VCaP (cell line): ENCODE results near the gene EIF5A.

ENCODE experiments used
- H3K27ac ChIP-seq: fragments of 450-650 bp; 2 replicates; pipeline ENCODE4 v1.5.1; 2017
- TF ChIP-seq, protein P1 (sequence below): fragments of 450-650 bp; conservative IDR thresholded peaks from 2 replicates; pipeline ENCODE4 v1.5.1; 2017; ENCODE audit warnings: mild to moderate bottlenecking, moderate library complexity

Gene EIF5A

DNA sequence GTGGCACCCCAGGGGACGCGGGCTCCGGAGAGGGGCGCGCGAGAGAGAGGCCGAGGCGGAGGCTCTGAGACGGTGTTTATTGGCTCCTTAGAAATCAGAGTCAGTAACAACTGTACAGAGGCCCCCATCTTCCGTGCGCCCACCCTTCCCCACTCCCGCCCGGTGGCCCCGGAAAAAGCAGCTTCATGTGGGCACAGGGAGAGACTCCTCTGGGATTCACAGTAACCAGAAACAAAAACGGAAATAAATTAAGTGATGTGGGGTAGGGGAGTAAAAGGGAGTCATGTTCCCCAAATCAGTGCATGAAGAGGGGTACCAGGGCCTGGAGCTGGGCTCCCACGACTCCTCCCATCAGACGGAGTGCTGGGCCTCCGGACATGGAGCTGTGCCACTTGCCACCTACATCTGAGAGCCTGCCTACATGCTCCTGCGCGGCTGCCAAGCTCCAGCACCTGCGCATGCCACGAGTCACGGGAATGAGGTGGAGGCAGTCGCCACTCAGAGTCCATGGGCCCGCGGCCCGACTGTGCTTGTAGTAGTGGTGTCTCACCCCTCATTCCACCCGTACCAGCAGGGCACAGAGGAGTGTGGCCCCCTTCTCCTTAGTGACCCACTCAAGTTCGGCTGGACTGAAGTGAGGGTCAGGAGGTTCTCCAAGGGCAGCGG lies 8.3 kb downstream of the EIF5A start:
- H3K27ac ChIP-seq, result peak overlapping the region; percentile 85
- TF ChIP-seq, protein P1, sequence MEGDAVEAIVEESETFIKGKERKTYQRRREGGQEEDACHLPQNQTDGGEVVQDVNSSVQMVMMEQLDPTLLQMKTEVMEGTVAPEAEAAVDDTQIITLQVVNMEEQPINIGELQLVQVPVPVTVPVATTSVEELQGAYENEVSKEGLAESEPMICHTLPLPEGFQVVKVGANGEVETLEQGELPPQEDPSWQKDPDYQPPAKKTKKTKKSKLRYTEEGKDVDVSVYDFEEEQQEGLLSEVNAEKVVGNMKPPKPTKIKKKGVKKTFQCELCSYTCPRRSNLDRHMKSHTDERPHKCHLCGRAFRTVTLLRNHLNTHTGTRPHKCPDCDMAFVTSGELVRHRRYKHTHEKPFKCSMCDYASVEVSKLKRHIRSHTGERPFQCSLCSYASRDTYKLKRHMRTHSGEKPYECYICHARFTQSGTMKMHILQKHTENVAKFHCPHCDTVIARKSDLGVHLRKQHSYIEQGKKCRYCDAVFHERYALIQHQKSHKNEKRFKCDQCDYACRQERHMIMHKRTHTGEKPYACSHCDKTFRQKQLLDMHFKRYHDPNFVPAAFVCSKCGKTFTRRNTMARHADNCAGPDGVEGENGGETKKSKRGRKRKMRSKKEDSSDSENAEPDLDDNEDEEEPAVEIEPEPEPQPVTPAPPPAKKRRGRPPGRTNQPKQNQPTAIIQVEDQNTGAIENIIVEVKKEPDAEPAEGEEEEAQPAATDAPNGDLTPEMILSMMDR, result no peak

DNA sequence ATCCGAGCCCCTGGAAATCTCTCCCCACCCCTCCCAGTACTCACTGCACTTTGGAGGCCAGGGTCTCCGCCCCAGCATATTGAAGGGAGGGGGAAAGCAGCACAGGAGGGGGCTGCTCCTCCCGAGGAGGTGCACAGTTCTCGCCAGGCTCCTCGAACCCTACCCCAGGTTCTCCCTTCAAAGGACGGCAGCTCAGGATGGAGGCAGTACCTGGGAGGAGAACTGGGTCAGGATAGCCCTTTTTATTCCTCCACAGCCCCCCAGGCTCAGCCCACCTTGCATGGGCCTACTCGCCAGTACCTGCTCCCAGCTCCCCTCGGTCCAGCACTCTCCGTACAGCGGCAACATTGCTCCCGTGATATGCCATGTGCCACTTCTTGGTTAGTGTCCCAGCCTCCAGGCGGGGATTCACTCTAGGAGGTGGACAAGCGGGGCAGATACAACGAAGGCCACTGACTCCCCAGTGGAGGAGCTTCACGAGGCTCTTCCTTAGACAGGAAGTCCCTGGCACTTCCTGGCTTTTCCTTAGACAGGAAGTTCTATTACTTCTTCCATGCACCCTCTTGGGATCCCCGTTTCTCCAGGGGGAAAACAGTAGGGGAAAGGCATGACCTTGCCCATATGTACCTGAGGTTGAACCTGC lies 9.9 kb downstream of the EIF5A start:
- no peak overlapping the region for H3K27ac ChIP-seq
- TF ChIP-seq, protein P1, result no peak

DNA sequence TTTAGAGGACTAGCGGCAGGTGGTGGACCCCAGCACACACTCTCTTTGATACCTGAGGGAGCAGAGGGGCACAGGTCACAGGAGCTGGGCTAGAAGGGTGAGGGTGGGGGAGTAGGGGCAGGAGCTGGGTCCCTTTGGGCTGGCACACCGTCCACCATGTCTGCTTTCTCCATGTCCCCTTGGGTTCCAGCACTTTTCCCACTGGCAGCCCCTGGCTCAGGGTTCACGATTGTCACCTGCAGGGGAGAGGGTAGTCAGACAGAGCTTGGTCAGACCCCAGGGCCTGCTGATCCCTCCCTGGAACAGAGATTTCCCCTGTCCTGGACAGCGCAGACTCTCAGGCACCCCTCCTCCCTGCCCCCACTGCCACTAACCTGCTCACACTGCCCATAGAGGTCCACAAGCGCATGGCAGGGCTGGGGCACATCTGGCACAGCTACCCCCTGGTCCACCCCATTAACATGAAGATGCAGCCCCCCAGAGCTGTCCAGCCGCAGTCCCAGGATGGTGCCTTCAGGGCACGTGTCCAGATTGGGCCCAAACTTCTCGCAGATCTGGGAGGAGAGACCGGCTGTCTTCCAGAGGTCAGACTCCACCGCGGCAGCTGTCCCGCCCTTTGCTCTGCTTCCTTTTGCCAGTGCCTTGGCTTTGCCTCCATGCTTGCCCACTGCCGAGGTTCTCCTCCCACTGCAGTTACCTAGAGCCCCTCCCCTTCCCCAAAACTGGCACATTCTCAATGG lies 10.9 kb downstream of the EIF5A start:
- TF ChIP-seq, protein P1, result no peak

DNA sequence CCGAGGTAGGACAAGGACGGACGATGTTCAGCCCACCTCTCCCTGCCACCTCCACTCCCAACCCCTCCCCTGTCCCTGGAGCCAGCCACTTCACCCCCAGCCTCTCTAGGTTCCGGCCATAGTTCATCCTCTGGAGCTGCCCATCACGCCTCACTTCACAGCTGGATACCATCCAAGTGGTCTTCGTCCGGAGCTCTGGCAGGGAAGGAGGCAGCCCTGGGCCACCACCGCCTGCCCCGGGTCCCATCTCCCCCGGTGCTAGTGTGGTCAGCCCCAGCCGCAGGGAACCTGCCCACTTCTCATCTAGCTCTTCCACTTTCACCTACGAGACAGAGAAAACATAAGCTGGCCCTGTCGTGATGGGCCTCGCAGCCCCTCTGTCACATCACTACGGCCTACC lies 14.0 kb downstream of the EIF5A start:
- TF ChIP-seq, protein P1, result no peak
- H3K27ac ChIP-seq, result no peak overlapping the region

More for the DNA sequence above, 10.9 kb downstream of the EIF5A start:
- no peak overlapping the region for H3K27ac ChIP-seq

DNA sequence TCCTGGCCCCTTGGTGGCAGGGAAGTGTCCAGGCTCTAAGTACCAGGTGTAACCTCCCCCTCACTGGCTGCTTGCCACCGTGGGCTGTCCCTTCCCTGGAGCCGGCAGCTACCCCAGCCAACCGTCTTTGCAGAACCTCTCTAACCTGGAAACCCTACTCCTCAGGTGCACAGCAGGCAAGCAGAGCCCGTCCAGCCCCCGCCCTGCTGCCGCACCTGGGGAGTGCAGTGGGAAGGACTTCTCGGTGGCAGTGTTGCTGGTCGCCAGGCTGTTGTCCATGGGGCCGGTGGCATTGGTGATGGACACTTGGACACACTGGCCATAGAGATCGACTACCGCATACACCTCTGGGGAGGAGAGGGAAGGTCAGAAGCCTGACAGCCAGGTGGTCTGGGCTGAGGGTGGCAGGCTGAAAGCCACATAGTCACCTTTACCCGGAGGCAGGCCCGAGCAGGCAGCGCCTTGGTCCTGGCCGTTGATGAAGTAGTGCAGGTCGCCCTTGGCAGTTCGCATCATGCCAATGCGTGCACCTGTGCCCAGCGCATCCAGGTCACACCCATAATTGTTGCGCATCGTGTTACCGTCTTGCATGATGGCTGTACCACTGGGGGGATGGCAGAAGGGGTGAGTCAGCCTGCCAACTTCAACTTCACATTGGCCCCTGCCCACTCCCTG lies 15.2 kb downstream of the EIF5A start:
- no peak overlapping the region for H3K27ac ChIP-seq
- TF ChIP-seq, protein P1, result no peak

DNA sequence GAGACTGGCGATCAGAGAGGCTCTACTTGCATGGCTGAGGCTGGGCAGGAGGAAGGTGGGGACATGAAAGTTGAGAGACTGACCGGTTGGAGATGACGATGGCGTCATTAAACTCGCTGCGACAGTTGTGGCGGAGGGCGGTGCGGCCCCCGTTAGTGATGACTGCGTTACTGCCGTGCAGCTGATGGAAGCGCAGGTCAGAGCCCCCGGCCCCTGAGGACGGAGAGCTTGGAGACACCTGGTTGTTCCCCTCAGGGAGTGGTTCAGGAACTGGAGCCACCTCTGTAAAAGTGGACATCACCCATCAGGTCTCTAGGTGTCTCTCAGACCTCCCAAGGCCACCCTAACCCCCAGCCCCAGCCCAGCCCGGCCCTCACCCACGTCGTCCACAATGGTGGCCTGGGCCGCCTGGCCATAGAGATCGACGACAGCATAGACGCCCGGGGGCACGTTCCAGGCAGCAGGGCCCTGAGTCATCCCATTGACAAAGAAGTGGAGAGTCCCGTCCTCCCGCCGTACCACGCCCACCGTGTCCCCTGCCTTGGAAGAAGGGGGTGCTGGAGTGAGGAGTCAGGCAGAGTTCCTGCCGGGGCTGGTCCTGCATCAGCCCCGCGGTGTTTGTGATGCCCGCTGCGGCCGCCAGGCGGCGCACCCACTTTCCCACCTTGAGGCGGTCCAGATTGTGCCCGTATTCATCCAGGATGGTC lies 16.5 kb downstream of the EIF5A start:
- TF ChIP-seq, protein P1, result peak; percentile 62
- H3K27ac ChIP-seq, result no peak overlapping the region
